ENCODE results near the gene C16orf90.

- TF ChIP-seq ZNF274 (IDR thresholded peaks at IDR 0.05; ENCODE audit: low read depth, low read length) = no peak
- TF ChIP-seq SUZ12 (IDR thresholded peaks at IDR 0.05; ENCODE audit: extremely low read depth, insufficient read depth, insufficient read length) = no peak
- TF ChIP-seq YY1 (IDR thresholded peaks at IDR 0.05; ENCODE audit: insufficient read depth, insufficient read length) = no peak
Measured at GRCh38 chr16:3486506-3487215, 8.6 kb downstream of the C16orf90 start.

All from NT2/D1 (cell line).